GM23338 (cell line): ENCODE data around the gene MAG.

Experiments used
- CTCF ChIP-seq, 2 experiments: fragments of 200-600 bp in 1 of 2; sonication (generic) in 1 of 2; conservative IDR thresholded peaks; 2 replicates each; pipeline versions ENCODE4 v1.5.1 to v1.6.1; 2016 to 2017; ENCODE audit warnings: antibody characterized with exemption in 2 of 2, low read depth in 2 of 2, mild to moderate bottlenecking in 2 of 2, moderate library complexity in 1 of 2
- EZH2 ChIP-seq: fragments of 200-600 bp; sonication (generic); IDR thresholded peaks from one replicate; pipeline ENCODE4 v1.8.0; 2017; ENCODE audit warnings: antibody characterized with exemption, mild to moderate bottlenecking, low read depth; ENCODE audit not compliant: unreplicated experiment
- POLR2AphosphoS5 ChIP-seq: IDR thresholded peaks from 2 replicates; pipeline ENCODE4 v1.6.1; 2016; ENCODE audit warnings: antibody characterized with exemption, low read depth

GRCh38 chr19:35305181-35305580, 13.2 kb downstream of the MAG start:
- TF ChIP-seq EZH2 = no peak
- TF ChIP-seq CTCF (conservative IDR thresholded peaks at IDR 0.05; ENCODE audit: low read depth in 2 of 2) = no peak
- no peak for TF ChIP-seq POLR2AphosphoS5
